GM12878 (cell line): ENCODE data around the gene TMEM132D. TPM values are rescaled to one million over a fixed set of nuclear protein-coding genes. Genes with fewer than 3 reads are reported as not detected.

Source experiments
- ATAC-seq: fragments of 200-7000 bp; cut with Tn5 transposase; 3 replicates; pipeline ENCODE4 v1.9.1; 2020; ENCODE audit warnings: mild to moderate bottlenecking, moderate library complexity
- BruUV-seq: library from RNA; stranded (reverse); fragments of 400-500 nt; replicated peaks from 2 replicates; lab custom pipeline; 2021; lab: Mats Ljungman, UMichigan
- CTCF ChIA-PET: fragments of 300-600 bp; sonication (Branson Sonifier 250); formaldehyde crosslinking; extraction: SDS; loops from one replicate; lab custom pipeline; 2021; ENCODE audit warnings: inconsistent platforms; lab: Yijun Ruan, JAX
- POLR2A ChIA-PET: fragments of 350-600 bp; formaldehyde crosslinking; extraction: SDS; loops from one replicate; lab custom pipeline; 2021; ENCODE audit warnings: inconsistent platforms; lab: Charles Lee
- RAD21 ChIA-PET: fragments of 300-600 bp; sonication (Branson Sonifier 250); formaldehyde crosslinking; loops from one replicate; lab custom pipeline; 2023; ENCODE audit warnings: antibody characterized with exemption; ENCODE audit not compliant: unreplicated experiment; lab: Charles Lee
- SMC1A ChIA-PET: fragments of 300-600 bp; sonication (Branson Sonifier 250); formaldehyde crosslinking; loops from one replicate; lab custom pipeline; 2023; ENCODE audit not compliant: unreplicated experiment, uncharacterized antibody; lab: Charles Lee
- DNase-seq: peaks from one replicate; pipeline ENCODE4 v3.0.0-alpha.2; 2011; ENCODE audit warnings: low read depth, low spot score
- FAIRE-seq: peaks from 3 replicates; lab custom pipeline; 2011; peaks lifted over from hg19 to GRCh38; lab: Jason Lieb, UNC
- H2AFZ ChIP-seq: 2 replicates; pipeline ENCODE4 v1.6.0; 2011; ENCODE audit warnings: low read depth, low read length, control low read depth; ENCODE audit not compliant: control insufficient read depth
- H3K27ac ChIP-seq: 2 replicates; pipeline ENCODE4 v1.5.1; 2011; ENCODE audit warnings: control low read depth; ENCODE audit not compliant: control insufficient read depth, insufficient read depth
- H3K27me3 ChIP-seq, 2 experiments: replicated peaks in 1 of 2; 2 replicates each; pipeline versions ENCODE4 v1.6.0 to v1.6.1; 2011; ENCODE audit warnings: low read length in 1 of 2; ENCODE audit not compliant: control insufficient read depth in 2 of 2, insufficient read depth in 2 of 2
- H3K36me3 ChIP-seq, 2 experiments: 2 replicates each; pipeline ENCODE4 v1.5.1; 2011; ENCODE audit warnings: low read length in 1 of 2; ENCODE audit not compliant: control insufficient read depth in 2 of 2, insufficient read depth in 2 of 2
- H3K4me1 ChIP-seq: 2 replicates; pipeline ENCODE4 v1.6.1; 2011; ENCODE audit warnings: mild to moderate bottlenecking, low read length, moderate library complexity, mixed read lengths; ENCODE audit not compliant: control insufficient read depth, insufficient read depth
- H3K4me2 ChIP-seq: 2 replicates; pipeline ENCODE4 v1.6.0; 2011; ENCODE audit warnings: control low read depth; ENCODE audit not compliant: control insufficient read depth, insufficient read depth
- H3K4me3 ChIP-seq: fragments of 200-600 bp; sonication (generic); 2 replicates; pipeline ENCODE4 v1.5.1; 2016
- H3K79me2 ChIP-seq: 2 replicates; pipeline ENCODE4 v1.6.0; 2011; ENCODE audit warnings: low read length; ENCODE audit not compliant: control insufficient read depth, insufficient read depth
- H3K9ac ChIP-seq: 2 replicates; pipeline ENCODE4 v1.8.0; 2011; ENCODE audit warnings: low read length, control low read depth, mixed read lengths; ENCODE audit not compliant: control insufficient read depth, insufficient read depth
- H3K9me3 ChIP-seq: replicated peaks from 3 replicates; pipeline ENCODE4 v1.5.1; 2011; ENCODE audit warnings: mild to moderate bottlenecking, low read length; ENCODE audit not compliant: control insufficient read depth, insufficient read depth
- H4K20me1 ChIP-seq: 2 replicates; pipeline ENCODE4 v1.6.0; 2011; ENCODE audit not compliant: control insufficient read depth, insufficient read depth
- FOXK2 ChIP-seq: fragments of 450-650 bp; IDR thresholded peaks from 2 replicates; pipeline ENCODE4 v1.6.1; 2017; ENCODE audit warnings: mild to moderate bottlenecking, moderate library complexity
- MTA2 ChIP-seq: fragments of 450-650 bp; IDR thresholded peaks from 2 replicates; pipeline ENCODE4 v1.6.1; 2016; ENCODE audit warnings: low read depth, mild to moderate bottlenecking, moderate library complexity
- MXI1 ChIP-seq: fragments of 150-350 bp; IDR thresholded peaks from 2 replicates; pipeline ENCODE4 v1.6.1; 2011; ENCODE audit warnings: low read depth, mild to moderate bottlenecking, inconsistent platforms, low read length, improper control_type of control experiment
- PAX8 ChIP-seq: fragments of 450-650 bp; IDR thresholded peaks from 2 replicates; pipeline ENCODE4 v1.6.1; 2017; ENCODE audit warnings: mild to moderate bottlenecking, moderate library complexity
- SREBF1 ChIP-seq: IDR thresholded peaks from 2 replicates; pipeline ENCODE4 v1.6.1; 2012; ENCODE audit warnings: mild to moderate bottlenecking, low read length
- YBX1 ChIP-seq: fragments of 450-650 bp; IDR thresholded peaks from 2 replicates; pipeline ENCODE4 v1.6.1; 2016; ENCODE audit warnings: antibody characterized with exemption
- ZNF384 ChIP-seq: IDR thresholded peaks from 2 replicates; pipeline ENCODE4 v1.6.1; 2012; ENCODE audit warnings: low read depth, mild to moderate bottlenecking, low read length, improper control_type of control experiment, borderline replicate concordance
- ZSCAN29 ChIP-seq: fragments of 450-650 bp; IDR thresholded peaks from 2 replicates; pipeline ENCODE4 v1.6.1; 2017; ENCODE audit warnings: mild to moderate bottlenecking, moderate library complexity
- WGBS: methylation state at CpG from one replicate; pipeline ENCODE4 v1.1.6; 2016; ENCODE audit warnings: low lambda C conversion rate; ENCODE audit not compliant: insufficient replicate concordance, insufficient coverage; ENCODE audit errors: missing lambda C conversion rate; 5-methylcytosine and 5-hydroxymethylcytosine counted together
- in situ Hi-C: fragments of 300-500 bp; cut with MboI; formaldehyde crosslinking; loops from 9 replicates; pipeline ENCODE4 v1.14.3; 2018; ENCODE audit warnings: mixed read lengths
- intact Hi-C: fragments of 100-400 bp; cut with micrococcal nuclease; formaldehyde crosslinking; loops from one replicate; pipeline ENCODE4 v1.14.2; 2022; ENCODE audit not compliant: unreplicated experiment
- polyA plus RNA-seq, 11 experiments: library from polyadenylated mRNA; depleted of rRNA in 4 of 11; unstranded in 6 of 11; stranded (reverse) in 5 of 11; fragments of >200 nt; fragmentation: Nextera tagmentation in 4 of 11; fragmentation: Illumina TruSeq in 1 of 11; extraction: Ambion mirVana in 4 of 11; extraction: Trizol in 1 of 11; gene quantifications; 1 replicate in 1 of 11; 2 replicates in 10 of 11; pipeline versions ENCODE4 v1.2.1 to v1.2.3, GENCODE V29; 2011 to 2016; ENCODE audit warnings: inconsistent platforms in 2 of 11, missing spikeins in 2 of 11, low read depth in 1 of 11
- total RNA-seq, 4 experiments: library from RNA; depleted of rRNA in 3 of 4; stranded (reverse); fragments of >200 nt in 3 of 4; fragmentation: Illumina TruSeq in 1 of 4; extraction: Trizol in 1 of 4; gene quantifications; 2 replicates each; pipeline versions ENCODE4 v1.2.1 to v1.2.3, GENCODE V29; 2013 to 2021
- TF ChIP-seq, protein P1 (sequence below): IDR thresholded peaks from 2 replicates; pipeline ENCODE4 v1.6.1; 2012; ENCODE audit warnings: mild to moderate bottlenecking, low read depth, low read length
- TF ChIP-seq, protein P2 (sequence below): fragments of 450-650 bp; IDR thresholded peaks from 2 replicates; pipeline ENCODE4 v1.6.1; 2017; ENCODE audit warnings: borderline replicate concordance
- TF ChIP-seq, protein P3 (sequence below): fragments of 450-650 bp; IDR thresholded peaks from 2 replicates; pipeline ENCODE4 v1.6.1; 2017; ENCODE audit warnings: mild to moderate bottlenecking
- TF ChIP-seq, protein P4 (sequence below): fragments of 450-650 bp; IDR thresholded peaks from 2 replicates; pipeline ENCODE4 v1.6.1; 2017; ENCODE audit warnings: antibody characterized with exemption, mild to moderate bottlenecking, moderate library complexity

Gene TMEM132D
- total and polyA plus RNA-seq, 10 of the 15 experiments (the other 5 are each of a cell fraction or from before 2014, with no cell fraction given): under 0.01 to 0.12 (median 0.02) TPM; not detected in 3

DNA sequence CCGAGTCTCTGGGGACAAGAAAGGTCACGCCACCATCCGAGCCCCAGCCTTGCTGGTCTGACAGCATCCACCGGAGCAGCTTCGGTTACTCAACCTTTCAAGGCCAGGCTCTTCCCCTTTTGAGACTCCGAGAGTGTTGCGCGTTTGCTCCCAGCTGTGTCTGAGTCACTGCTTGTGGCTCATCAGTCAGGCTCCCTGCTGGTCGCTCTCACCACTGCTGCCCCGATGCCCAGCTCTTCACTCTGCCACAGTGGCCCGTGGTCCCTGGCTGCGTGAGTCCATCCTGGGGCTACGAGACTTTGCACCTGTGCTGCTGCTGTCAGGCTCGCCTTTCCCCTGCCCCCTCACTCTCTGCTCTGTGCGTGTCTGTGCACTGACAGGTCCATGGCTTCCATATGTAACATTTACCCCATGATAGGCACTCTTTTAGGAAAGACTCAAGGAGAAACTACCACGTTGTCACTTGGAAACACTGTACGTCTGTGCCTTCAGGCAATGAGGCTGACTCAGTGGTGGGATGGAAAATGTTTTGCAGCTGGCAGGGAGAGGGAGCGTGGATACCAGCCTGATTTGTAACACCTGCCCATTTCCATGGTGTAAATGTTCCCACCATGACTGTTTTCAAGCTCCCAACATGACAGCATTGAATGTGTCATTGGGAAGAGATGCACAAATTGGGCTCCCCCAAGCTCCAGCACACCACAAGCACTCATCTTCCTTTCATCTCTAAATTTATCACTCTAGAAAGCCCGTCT lies 350.7 kb downstream of the TMEM132D start (continued):
- TF ChIP-seq, protein P1, sequence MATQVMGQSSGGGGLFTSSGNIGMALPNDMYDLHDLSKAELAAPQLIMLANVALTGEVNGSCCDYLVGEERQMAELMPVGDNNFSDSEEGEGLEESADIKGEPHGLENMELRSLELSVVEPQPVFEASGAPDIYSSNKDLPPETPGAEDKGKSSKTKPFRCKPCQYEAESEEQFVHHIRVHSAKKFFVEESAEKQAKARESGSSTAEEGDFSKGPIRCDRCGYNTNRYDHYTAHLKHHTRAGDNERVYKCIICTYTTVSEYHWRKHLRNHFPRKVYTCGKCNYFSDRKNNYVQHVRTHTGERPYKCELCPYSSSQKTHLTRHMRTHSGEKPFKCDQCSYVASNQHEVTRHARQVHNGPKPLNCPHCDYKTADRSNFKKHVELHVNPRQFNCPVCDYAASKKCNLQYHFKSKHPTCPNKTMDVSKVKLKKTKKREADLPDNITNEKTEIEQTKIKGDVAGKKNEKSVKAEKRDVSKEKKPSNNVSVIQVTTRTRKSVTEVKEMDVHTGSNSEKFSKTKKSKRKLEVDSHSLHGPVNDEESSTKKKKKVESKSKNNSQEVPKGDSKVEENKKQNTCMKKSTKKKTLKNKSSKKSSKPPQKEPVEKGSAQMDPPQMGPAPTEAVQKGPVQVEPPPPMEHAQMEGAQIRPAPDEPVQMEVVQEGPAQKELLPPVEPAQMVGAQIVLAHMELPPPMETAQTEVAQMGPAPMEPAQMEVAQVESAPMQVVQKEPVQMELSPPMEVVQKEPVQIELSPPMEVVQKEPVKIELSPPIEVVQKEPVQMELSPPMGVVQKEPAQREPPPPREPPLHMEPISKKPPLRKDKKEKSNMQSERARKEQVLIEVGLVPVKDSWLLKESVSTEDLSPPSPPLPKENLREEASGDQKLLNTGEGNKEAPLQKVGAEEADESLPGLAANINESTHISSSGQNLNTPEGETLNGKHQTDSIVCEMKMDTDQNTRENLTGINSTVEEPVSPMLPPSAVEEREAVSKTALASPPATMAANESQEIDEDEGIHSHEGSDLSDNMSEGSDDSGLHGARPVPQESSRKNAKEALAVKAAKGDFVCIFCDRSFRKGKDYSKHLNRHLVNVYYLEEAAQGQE: no peak
- TF ChIP-seq MTA2: no peak
- TF ChIP-seq, protein P2, sequence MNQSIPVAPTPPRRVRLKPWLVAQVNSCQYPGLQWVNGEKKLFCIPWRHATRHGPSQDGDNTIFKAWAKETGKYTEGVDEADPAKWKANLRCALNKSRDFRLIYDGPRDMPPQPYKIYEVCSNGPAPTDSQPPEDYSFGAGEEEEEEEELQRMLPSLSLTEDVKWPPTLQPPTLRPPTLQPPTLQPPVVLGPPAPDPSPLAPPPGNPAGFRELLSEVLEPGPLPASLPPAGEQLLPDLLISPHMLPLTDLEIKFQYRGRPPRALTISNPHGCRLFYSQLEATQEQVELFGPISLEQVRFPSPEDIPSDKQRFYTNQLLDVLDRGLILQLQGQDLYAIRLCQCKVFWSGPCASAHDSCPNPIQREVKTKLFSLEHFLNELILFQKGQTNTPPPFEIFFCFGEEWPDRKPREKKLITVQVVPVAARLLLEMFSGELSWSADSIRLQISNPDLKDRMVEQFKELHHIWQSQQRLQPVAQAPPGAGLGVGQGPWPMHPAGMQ: no peak
- TF ChIP-seq ZSCAN29: no peak

DNA sequence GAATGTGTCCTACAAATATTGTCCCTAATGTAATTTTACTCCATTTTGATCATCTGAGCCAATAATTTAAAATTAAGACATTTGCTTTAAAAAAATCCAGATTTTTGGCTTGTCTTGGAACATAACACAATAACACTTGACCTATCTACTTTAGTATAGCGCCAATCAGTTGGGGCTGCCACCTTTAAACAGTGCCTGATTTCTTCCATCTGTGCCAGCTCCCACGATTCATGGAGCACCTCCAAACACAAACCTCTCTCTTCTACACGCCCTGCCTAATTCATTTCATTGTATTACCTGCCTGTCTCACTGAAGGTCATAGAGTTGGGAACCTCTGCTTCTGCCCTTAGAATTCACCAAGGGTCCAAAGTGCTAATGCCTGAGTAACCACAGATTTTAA lies 352.4 kb downstream of the TMEM132D start:
- ChIA-PET CTCF (no interaction called here), SMC1A (no interaction called here), POLR2A (no interaction called here), RAD21 (no interaction called here)
- FAIRE-seq: no peak
- in situ Hi-C loops: no loop called here
- H3K9me3 ChIP-seq: no peaks in the 10 kb centered on the region; the same call in 2 of the 3 replicates
- H3K27me3 ChIP-seq: no peaks in the 10 kb centered on the region
- BruUV-seq: no TSS peak
- H3K4me2 ChIP-seq: no peak overlapping the region
- no peaks in the 10 kb centered on the region for H3K79me2 ChIP-seq
- no peak overlapping the region for H2AFZ ChIP-seq
- DNase-seq: no peak
- no peaks in the 10 kb centered on the region for H3K36me3 ChIP-seq
- H3K4me3 ChIP-seq: no peak overlapping the region
- 26% methylated on average over 3 of the region's 3 CpGs for WGBS
- H3K27ac ChIP-seq: no peak overlapping the region
- ATAC-seq: no peak
- H3K4me1 ChIP-seq: no peaks in the 10 kb centered on the region
- intact Hi-C loops: no loop called here
- no peak for TF ChIP-seq SREBF1
- no peak for TF ChIP-seq YBX1
- no peak for TF ChIP-seq PAX8
- TF ChIP-seq, protein P3, sequence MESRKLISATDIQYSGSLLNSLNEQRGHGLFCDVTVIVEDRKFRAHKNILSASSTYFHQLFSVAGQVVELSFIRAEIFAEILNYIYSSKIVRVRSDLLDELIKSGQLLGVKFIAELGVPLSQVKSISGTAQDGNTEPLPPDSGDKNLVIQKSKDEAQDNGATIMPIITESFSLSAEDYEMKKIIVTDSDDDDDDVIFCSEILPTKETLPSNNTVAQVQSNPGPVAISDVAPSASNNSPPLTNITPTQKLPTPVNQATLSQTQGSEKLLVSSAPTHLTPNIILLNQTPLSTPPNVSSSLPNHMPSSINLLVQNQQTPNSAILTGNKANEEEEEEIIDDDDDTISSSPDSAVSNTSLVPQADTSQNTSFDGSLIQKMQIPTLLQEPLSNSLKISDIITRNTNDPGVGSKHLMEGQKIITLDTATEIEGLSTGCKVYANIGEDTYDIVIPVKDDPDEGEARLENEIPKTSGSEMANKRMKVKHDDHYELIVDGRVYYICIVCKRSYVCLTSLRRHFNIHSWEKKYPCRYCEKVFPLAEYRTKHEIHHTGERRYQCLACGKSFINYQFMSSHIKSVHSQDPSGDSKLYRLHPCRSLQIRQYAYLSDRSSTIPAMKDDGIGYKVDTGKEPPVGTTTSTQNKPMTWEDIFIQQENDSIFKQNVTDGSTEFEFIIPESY: no peak
- TF ChIP-seq ZNF384: no peak
- TF ChIP-seq MXI1: no peak
- TF ChIP-seq, protein P4, sequence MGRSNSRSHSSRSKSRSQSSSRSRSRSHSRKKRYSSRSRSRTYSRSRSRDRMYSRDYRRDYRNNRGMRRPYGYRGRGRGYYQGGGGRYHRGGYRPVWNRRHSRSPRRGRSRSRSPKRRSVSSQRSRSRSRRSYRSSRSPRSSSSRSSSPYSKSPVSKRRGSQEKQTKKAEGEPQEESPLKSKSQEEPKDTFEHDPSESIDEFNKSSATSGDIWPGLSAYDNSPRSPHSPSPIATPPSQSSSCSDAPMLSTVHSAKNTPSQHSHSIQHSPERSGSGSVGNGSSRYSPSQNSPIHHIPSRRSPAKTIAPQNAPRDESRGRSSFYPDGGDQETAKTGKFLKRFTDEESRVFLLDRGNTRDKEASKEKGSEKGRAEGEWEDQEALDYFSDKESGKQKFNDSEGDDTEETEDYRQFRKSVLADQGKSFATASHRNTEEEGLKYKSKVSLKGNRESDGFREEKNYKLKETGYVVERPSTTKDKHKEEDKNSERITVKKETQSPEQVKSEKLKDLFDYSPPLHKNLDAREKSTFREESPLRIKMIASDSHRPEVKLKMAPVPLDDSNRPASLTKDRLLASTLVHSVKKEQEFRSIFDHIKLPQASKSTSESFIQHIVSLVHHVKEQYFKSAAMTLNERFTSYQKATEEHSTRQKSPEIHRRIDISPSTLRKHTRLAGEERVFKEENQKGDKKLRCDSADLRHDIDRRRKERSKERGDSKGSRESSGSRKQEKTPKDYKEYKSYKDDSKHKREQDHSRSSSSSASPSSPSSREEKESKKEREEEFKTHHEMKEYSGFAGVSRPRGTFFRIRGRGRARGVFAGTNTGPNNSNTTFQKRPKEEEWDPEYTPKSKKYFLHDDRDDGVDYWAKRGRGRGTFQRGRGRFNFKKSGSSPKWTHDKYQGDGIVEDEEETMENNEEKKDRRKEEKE: no peak
- TF ChIP-seq FOXK2: no peak
- H4K20me1 ChIP-seq: no peaks in the 10 kb centered on the region
- H3K9ac ChIP-seq: no peak overlapping the region
